GM19455 (cell line): ENCODE results near the gene SLC35E1.

Experiments
- ATAC-seq: cut with Tn5 transposase; IDR thresholded peaks from one replicate; pipeline ENCODE4 v1.9.1; 2021; ENCODE audit not compliant: unreplicated experiment

SLC35E1 gene

GRCh38 chr19:16598848-16599247, 26.6 kb upstream of the SLC35E1 start:
- no peak for ATAC-seq

DNA sequence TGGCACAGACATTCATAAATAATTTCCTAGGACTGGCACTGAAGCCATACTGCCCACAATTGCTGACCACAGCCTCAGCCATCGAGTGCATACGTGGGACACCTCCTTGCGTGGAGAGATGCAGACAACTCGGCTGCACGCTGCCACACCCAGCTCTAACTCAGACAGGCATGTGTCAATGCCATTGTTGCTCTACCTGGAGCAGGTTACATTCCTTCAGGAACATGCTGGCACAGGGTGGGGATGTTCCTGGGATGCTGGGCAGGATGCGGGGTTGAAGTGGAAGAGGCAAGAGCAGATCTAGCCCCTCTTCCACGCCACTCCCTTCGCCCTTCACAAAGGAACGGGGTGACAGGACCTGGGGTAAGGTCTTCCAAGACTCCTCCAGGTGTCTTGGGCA, 24.2 kb upstream of the SLC35E1 start:
- no peak for ATAC-seq

DNA sequence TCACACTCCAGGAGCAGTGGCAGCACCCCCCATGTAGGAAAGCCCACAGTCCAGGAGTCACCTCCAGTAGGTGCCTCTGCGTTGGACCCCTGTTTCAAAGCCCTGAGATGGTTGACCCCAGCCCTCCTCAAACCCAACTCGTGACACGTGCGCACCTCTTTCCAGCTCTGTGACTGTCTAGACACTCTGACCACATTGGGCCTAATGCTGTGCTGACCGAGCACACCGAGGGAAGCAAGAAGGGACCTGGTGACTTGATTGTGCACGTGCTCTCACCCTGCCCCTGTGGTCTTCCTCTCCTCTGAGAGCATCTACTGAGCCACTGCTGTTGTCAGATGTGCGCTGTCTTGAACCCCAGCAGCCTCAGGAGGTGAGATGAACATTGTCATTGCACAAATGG, 22.9 kb upstream of the SLC35E1 start:
- no peak for ATAC-seq

DNA sequence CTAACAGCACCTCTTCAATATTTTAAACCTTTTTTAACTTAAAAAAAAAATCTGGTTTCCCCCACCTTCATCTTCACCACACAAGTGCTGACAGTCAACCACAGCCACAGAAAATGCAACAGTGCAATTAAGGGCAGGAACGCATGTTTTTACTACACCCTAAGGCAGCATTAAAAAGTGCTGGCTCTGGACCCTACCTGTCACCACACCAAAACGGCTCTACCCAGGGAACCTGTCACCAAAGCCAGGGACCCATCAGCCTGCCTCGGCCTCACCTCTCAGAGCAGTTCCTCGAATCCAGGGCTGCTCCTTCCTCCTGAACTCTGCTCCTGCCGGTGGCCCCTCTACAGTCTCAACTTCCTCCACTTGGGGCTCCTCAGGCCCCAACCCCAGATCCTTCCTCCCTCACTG, 22.5 kb upstream of the SLC35E1 start:
- no peak for ATAC-seq

DNA sequence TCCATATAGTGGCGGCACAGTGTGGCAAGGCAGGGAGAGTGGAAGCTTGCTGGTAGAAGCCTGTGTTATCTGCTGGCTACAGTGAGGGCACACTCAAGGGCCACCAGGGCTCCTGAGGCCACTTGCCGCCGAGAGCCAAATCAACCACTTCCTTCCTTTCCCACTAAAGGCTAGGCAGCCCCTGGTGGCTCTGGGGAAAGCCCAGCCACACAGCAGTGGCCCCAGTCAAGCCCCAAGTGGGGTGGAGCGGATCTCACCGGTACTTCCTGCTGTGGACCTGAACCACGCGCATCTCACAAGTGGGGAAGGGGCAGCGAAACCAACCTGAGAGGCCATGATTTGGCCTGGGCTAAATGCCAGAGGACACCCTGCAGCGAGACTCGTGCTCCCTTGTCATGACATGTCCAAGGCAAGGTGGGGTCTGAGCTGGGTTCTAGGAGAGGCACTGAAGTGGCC, 21.9 kb upstream of the SLC35E1 start:
- ATAC-seq: no peak

DNA sequence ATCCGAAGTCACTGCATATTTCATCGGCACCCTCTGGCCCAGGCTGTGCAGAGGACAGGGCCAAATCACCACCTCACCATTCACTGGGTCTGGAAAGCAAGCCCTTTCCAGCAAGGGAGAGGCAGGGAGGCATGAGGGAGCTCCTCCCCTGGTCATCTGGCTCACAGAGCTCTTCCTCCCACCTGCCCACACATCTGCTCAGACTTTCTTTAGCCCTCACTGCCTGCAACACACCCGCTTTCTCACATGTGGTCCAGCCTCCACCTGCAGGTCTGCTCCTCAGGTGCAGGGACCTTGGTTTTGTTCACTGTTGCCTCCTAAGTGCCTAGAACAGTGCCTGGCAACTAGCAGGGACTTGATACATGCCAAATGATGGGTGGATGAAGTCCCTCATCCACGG, 21.0 kb upstream of the SLC35E1 start:
- no peak for ATAC-seq

GRCh38 chr19:16591803-16592556, 19.8 kb upstream of the SLC35E1 start:
- ATAC-seq: no peak

DNA sequence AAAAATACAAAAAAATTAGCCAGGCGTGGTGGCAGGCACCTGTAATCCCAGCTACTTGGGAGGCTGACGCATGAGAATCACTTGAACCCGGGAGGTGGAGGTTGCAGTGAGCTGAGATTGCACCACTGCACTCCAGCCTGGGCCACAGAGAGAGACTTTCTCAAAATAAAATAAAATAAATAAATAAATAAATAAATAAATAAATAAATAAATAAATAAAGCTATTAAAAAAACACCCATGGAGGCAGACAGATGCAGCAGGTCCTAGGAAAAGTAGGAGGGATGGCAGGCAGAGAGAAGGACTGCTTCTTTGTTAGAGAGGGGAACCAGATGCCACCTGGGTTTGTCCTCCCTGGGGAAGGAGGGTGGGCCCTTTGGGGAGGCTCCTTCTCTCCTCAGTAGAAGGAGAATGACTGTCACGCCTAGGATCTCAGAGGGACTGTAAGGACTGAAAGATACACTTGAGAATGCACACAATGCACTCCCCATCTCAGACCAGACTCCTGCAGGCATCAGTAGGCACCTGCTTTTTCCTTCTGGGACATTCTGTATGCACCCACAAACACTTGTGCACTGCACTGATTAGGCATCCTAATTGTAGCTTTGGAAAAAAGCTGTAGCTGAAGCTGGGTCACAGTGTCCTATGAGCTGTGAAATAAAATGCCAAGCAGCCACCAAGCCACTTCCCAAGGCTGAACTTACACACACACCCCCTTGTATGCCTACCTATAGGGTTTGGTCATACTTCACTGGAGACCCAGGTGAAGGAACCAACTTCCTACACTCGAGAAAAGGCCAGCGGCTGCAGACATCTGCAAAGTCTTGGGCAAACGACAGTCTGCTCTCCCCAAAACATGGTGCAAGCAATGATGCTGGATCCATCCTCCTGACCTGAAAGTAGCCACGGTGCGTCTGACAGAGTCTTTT, 18.9 kb upstream of the SLC35E1 start:
- ATAC-seq: no peak

DNA sequence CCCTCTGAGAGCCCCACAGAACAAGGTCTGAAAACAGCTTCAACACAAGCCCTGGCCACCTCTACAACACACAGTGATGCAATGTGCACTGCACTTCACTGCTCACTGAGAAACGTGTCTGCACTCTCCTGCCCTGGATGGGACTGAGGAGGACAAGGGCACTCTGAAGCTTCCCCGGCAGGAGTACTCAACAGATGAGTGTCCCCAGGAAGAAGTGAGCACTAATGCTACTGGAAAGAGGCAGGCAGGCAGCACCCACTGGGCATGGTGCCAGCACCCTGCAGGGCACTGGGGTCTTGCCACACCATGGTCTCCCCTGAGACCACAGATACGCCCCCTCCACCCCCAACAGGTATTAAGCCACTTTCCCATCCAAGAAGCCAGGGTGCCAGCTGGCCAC, 17.7 kb upstream of the SLC35E1 start:
- no peak for ATAC-seq

DNA sequence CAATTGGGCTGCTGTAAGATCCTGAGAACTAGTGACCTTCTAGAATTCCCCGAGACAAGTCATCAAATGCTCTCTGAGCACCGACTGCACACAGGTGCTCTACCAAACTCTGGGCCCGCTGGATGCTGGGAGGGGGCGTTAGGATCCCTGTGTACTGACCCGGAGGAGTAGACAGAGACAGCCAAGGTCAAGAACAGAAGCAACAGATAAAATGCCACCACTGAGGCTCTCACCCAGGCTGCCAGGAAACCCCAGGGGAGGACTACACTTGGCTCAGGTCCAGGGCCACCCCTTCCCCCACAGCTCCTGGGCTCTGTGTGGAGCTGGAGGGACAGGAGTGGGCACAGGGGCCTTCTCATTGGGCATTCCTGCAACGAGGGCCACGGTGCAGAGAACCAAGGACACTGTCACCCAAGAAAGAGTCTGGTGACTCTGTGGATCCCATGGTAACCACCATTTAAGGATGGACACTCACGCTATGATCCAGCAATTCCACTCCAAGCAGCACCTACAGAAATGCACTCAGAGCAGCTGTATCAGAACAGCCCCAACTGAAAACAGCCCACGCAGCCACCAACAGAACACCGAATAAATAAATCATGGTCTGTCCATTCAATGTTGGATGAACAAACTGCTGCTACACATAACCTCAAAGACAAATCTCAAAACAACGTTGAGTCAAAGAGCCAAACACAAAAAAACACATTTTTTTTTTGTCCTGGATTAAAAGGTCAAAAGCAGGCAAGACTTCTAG, 16.8 kb upstream of the SLC35E1 start:
- ATAC-seq: peak; percentile 5

DNA sequence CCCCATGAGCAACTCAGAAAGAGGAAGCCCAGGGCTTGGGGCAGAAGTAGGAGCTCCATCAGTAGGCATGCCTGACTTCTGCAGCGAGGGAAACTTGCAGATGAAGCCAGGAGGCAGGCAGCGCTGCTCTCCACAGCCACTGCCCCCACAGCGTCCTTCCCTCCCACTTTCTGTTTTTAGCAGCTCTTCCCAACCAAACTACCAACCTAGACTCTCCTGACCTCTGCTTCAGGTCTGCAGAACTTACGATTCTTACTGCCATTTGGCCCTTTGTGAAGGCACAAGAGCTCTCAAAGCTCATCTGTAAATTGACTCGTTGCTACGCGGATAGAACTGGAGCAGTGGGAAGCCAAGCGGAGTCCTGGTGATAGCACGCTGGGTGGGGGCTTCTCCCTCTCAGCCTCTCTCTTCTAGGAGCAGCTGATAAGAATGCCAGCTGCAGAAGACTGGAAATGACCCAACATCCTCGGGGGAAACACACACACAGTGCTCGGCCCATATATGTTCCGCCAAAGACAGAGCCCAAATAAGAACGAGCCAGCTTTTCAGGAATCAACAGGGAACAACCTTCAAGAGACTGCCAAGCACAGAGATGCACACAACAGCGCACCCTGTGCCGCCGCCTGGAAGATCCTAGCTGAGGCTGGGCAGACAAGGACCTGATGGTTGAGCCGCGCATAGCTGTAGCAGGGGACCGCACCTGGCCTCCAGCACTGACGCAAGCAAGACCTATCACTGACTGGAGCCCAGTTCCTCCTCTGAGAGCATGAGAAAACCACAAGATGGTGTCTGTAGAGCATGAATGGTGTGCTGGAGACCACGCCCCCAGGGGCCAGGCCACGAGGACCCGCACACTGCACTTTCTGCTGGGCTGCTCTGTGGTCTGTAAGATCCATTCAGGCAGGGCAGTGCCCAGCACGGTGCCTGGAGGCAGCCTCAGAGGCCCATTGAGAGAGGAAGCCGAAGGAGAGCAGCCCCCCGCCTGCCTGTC, 15.9 kb upstream of the SLC35E1 start:
- peak; percentile 45 for ATAC-seq

DNA sequence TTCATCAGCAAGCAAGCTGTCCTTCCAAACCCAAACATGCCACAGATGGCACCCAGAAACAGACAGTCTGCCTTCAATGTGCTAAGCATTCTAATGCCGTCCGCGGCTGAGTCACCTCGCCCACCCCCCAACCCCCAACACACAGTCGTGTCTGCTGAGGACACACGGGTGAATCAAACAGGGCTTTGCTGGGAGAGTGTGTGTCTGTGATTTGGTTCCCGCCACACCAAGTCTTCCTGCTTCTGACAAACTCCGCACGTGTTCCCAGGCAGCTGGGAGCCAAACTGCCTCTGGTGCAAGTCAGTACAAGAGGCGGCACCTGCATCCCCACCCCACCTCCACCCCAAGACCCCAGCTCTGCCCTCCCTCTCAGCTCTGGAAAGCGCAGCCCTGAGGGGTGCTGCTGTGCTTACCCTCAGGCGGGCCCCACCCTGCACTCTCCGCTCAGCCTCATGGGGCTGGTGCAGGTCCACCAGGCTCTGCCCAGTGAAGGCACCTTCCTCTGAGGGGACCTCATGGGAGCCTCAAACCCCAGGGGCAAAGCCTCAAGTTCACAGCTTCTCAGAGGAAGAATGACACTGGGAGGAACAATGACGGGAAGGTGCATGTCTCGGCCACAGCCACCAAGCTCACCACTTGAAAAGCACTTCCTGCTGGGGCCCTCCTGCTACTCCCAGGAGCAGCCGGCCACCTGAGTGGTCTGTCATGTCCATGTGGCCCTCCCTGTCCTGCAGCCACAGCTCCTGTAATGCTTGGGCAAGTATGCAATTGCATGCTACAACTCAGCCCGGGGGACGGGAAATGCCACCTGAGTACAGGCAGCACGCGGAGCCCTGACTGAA, 15.0 kb upstream of the SLC35E1 start:
- ATAC-seq: no peak

GRCh38 chr19:16586477-16586871, 14.3 kb upstream of the SLC35E1 start:
- ATAC-seq: no peak

- ATAC-seq: no peak
Observed at GRCh38 chr19:16585808-16586476, 13.7 kb upstream of the SLC35E1 start.

- no peak for ATAC-seq
Observed at GRCh38 chr19:16585094-16585801, 13.0 kb upstream of the SLC35E1 start.

DNA sequence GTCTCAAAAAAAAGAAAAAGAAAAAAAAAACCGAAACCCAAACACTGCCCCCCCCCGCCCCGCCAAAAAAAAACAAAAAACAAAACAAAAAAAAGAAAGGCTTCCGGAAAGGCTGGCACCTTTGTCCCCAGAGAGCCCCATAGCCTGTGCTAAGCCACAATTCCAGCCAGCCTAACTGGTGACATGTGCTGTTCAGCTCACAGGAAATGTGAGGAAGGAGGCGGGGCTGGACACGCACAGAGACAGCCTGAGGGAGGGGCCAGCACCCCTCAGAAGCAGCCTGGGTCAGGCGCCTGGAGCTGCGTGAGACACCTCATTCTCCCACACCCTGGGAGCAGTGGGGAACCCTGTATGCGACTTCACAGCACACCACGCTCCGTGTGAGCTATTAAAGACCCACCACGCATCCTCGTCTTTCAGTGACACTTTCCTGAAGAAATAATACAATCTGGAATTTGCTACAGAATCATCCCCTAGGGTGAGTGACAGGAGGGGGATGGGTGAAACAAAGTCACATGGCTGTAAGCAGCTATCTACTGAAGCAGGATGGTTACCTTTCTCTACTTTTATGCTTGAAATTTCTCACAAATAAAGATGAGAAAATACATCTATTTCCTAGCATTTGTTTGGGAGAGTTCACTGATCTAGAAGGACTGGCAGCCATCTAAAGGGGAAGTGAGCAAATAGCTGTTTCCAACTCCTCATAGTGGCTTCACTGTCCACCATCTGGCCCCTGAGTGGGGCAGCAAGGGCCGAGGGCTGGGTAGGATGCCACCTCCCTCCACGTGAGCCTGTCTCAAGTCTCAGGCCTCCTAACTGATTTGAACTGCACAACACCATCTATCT, 12.3 kb upstream of the SLC35E1 start:
- ATAC-seq: peak; percentile 50
